K562 (cell line): ENCODE data around the gene RASGRP2. TPM values are rescaled to one million over a fixed set of nuclear protein-coding genes. Genes with fewer than 3 reads are reported as not detected.
A peak's percentile ranks its signal among the peaks of the same experiment; 100 is the strongest.

Source experiments
- ARID3A ChIP-seq: IDR thresholded peaks from 2 replicates; pipeline ENCODE4 v1.6.1; 2012; ENCODE audit warnings: low read depth, low read length, improper control_type of control experiment, borderline replicate concordance
- ATF1 ChIP-seq, 2 experiments: fragments of 450-650 bp in 1 of 2; IDR thresholded peaks; 2 replicates each; pipeline ENCODE4 v1.6.1; 2016; ENCODE audit warnings: missing compliant biosample characterization in 1 of 2, missing genetic modification characterization in 1 of 2
- ATF2 ChIP-seq: sonication (generic); formaldehyde crosslinking; IDR thresholded peaks from 2 replicates; pipeline ENCODE4 v1.8.1; 2022; ENCODE audit warnings: missing genetic modification reagents
- BDP1 ChIP-seq: IDR thresholded peaks from 3 replicates; pipeline ENCODE4 v1.6.1; 2011; ENCODE audit not compliant: insufficient read length, insufficient read depth
- CHCHD3 ChIP-seq: fragments of 250-450 bp; sonication (Bioruptor Pico); IDR thresholded peaks from 2 replicates; pipeline ENCODE4 v2.1.2; 2022; ENCODE audit warnings: mild to moderate bottlenecking
- CHD1 ChIP-seq: fragments of 200-600 bp; sonication (generic); IDR thresholded peaks from one replicate; pipeline ENCODE4 v1.6.1; 2012; ENCODE audit warnings: mild to moderate bottlenecking, moderate library complexity, low read length, inconsistent platforms
- CREB1 ChIP-seq, 2 experiments: sonication (generic) in 1 of 2; formaldehyde crosslinking in 1 of 2; IDR thresholded peaks; 2 replicates each; pipeline versions ENCODE4 v1.6.1 to v1.8.0; 2012 to 2022; ENCODE audit warnings: inconsistent platforms in 1 of 2, mild to moderate bottlenecking in 1 of 2, missing genetic modification reagents in 1 of 2, moderate library complexity in 1 of 2
- ELK1 ChIP-seq: sonication (generic); formaldehyde crosslinking; IDR thresholded peaks from 2 replicates; pipeline ENCODE4 v1.8.1; 2022; ENCODE audit warnings: missing genetic modification reagents
- FOSL1 ChIP-seq: fragments of 200-800 bp; sonication (Bioruptor generic); conservative IDR thresholded peaks from 2 replicates; pipeline ENCODE4 v1.6.1; 2016; ENCODE audit warnings: missing genetic modification characterization, missing compliant biosample characterization
- GATAD2B ChIP-seq: fragments of 450-650 bp; IDR thresholded peaks from 2 replicates; pipeline ENCODE4 v1.6.1; 2017; ENCODE audit warnings: mild to moderate bottlenecking, borderline replicate concordance
- HNRNPL ChIP-seq: fragments of 200-400 bp; formaldehyde crosslinking; IDR thresholded peaks from 2 replicates; pipeline ENCODE4 v1.6.1; 2017; ENCODE audit warnings: low read depth, mild to moderate bottlenecking, low read length
- ILF3 ChIP-seq: fragments of 450-650 bp; IDR thresholded peaks from 2 replicates; pipeline ENCODE4 v1.6.1; 2018; ENCODE audit warnings: antibody characterized with exemption, mild to moderate bottlenecking, moderate library complexity, borderline replicate concordance
- KAT7 ChIP-seq: sonication (generic); formaldehyde crosslinking; IDR thresholded peaks from 2 replicates; pipeline ENCODE4 v1.8.0; 2022; ENCODE audit warnings: missing genetic modification reagents, mild to moderate bottlenecking, borderline replicate concordance
- KDM1A ChIP-seq, 2 experiments: fragments of 450-650 bp; IDR thresholded peaks; 2 replicates each; pipeline ENCODE4 v1.6.1; 2016; ENCODE audit warnings: mild to moderate bottlenecking in 2 of 2
- RBFOX2 ChIP-seq: fragments of 200-400 bp; formaldehyde crosslinking; IDR thresholded peaks from 2 replicates; pipeline ENCODE4 v1.6.1; 2017; ENCODE audit warnings: low read depth, mild to moderate bottlenecking, low read length, moderate library complexity
- SOX6 ChIP-seq: fragments of 450-650 bp; IDR thresholded peaks from 2 replicates; pipeline ENCODE4 v1.6.1; 2014; ENCODE audit warnings: mild to moderate bottlenecking
- SRSF9 ChIP-seq: fragments of 200-400 bp; formaldehyde crosslinking; IDR thresholded peaks from 2 replicates; pipeline ENCODE4 v1.6.1; 2017; ENCODE audit warnings: low read depth, low read length, borderline replicate concordance
- ZBTB8A ChIP-seq: fragments of 450-650 bp; IDR thresholded peaks from 2 replicates; pipeline ENCODE4 v1.6.1; 2018; ENCODE audit warnings: mild to moderate bottlenecking, moderate library complexity; ENCODE audit not compliant: partially characterized antibody
- ZEB2 ChIP-seq: fragments of 450-650 bp; IDR thresholded peaks from 2 replicates; pipeline ENCODE4 v1.6.1; 2016
- ZNF217 ChIP-seq: sonication (generic); formaldehyde crosslinking; IDR thresholded peaks from 2 replicates; pipeline ENCODE4 v1.8.0; 2022; ENCODE audit warnings: mild to moderate bottlenecking, missing genetic modification reagents
- ZNF3 ChIP-seq: fragments of 250-450 bp; sonication (Bioruptor Pico); IDR thresholded peaks from 2 replicates; pipeline ENCODE4 v1.5.0; 2021; ENCODE audit warnings: mild to moderate bottlenecking, moderate library complexity
- ZNF57 ChIP-seq: fragments of 450-650 bp; formaldehyde crosslinking; IDR thresholded peaks from 2 replicates; pipeline ENCODE4 v1.4.0; 2020; ENCODE audit warnings: mild to moderate bottlenecking, moderate library complexity
- ZSCAN29 ChIP-seq: fragments of 450-650 bp; IDR thresholded peaks from 2 replicates; pipeline ENCODE4 v1.6.1; 2017
- ZSCAN32 ChIP-seq: fragments of 450-650 bp; formaldehyde crosslinking; IDR thresholded peaks from 2 replicates; pipeline ENCODE4 v1.4.0; 2020; ENCODE audit warnings: mild to moderate bottlenecking, moderate library complexity
- polyA plus RNA-seq, 8 experiments: library from polyadenylated mRNA; depleted of rRNA in 4 of 8; stranded (reverse) in 5 of 8; unstranded in 3 of 8; fragments of >200 nt; fragmentation: Nextera tagmentation in 2 of 8; fragmentation: Illumina TruSeq in 1 of 8; extraction: Ambion mirVana in 2 of 8; extraction: Trizol in 1 of 8; gene quantifications; 2 replicates each; pipeline versions ENCODE4 v1.2.1 to v1.2.3, GENCODE V29; 2011 to 2014; ENCODE audit warnings: inconsistent platforms in 1 of 8, missing spikeins in 1 of 8
- total RNA-seq, 7 experiments: library from RNA; depleted of rRNA in 6 of 7; stranded (reverse); fragments of >200 nt in 6 of 7; fragmentation: Illumina TruSeq in 2 of 7; extraction: Trizol in 2 of 7; gene quantifications; 2 replicates each; pipeline versions ENCODE4 v1.2.1 to v1.2.3, GENCODE V29; 2011 to 2021; ENCODE audit warnings: low replicate concordance in 1 of 7

The RASGRP2 gene
- total and polyA plus RNA-seq, 9 of the 15 experiments (the other 6 are each of a cell fraction or from before 2014, with no cell fraction given) = 0.87 to 22.7 (median 5.5) TPM

GRCh38 chr11:64745521-64746328 is 1.8 kb upstream of the RASGRP2 start (continued):
- TF ChIP-seq KAT7 (CRISPR knock-in tag) (no peak), ELK1 (CRISPR knock-in tag) (no peak), HNRNPL (no peak), CHD1 (peak; percentile 42), CREB1 (IDR thresholded peaks at IDR 0.05) (no peak), CREB1 (CRISPR knock-in tag; IDR thresholded peaks at IDR 0.05) (no peak), ZNF3 (no peak), BDP1 (no peak), SRSF9 (no peak), FOSL1 (tag) (no peak; the same call in 1 of the 2 replicates), GATAD2B (0 out of 2 replicates have a peak, but pooled peaks have one; percentile 20), ATF1 (CRISPR knock-in tag; IDR thresholded peaks at IDR 0.05) (no peak), ATF1 (tag; IDR thresholded peaks at IDR 0.05) (peak; percentile 31; the same call in 1 of the 2 replicates), ZBTB8A (no peak), KDM1A (IDR thresholded peaks at IDR 0.05) (no peak), CHCHD3 (CRISPR knock-in tag) (no peak), ZNF57 (CRISPR knock-in tag) (no peak), SOX6 (no peak), ZSCAN32 (CRISPR knock-in tag) (no peak), ARID3A (no peak), ZEB2 (0 out of 2 replicates have a peak, but pooled peaks have one; percentile 10), ATF2 (no peak), ILF3 (no peak), ZSCAN29 (no peak), ZNF217 (CRISPR knock-in tag) (no peak), RBFOX2 (peak; percentile 80)
- TF ChIP-seq, all 486 proteins: peak for 46
